H9 (cell line): ENCODE data around the gene COQ7. TPM values are rescaled to one million over a fixed set of nuclear protein-coding genes. Genes with fewer than 3 reads are reported as not detected.

Experiments
- DNase-seq: peaks from one replicate; pipeline ENCODE4 v3.0.0-alpha.2; 2017
- H2AFZ ChIP-seq: one replicate; pipeline ENCODE4 v1.6.1; 2013; ENCODE audit warnings: mild to moderate bottlenecking, low read length, control low read depth, moderate library complexity
- H2AK5ac ChIP-seq: 2 replicates; pipeline ENCODE4 v1.6.1; 2013; ENCODE audit warnings: low read length, control low read depth, mixed read lengths; ENCODE audit not compliant: insufficient read length
- H2BK120ac ChIP-seq: one replicate; pipeline ENCODE4 v1.6.1; 2013; ENCODE audit warnings: low read depth, mild to moderate bottlenecking, low read length, control low read depth, inconsistent platforms; ENCODE audit not compliant: poor library complexity, severe bottlenecking
- H2BK12ac ChIP-seq: 2 replicates; pipeline ENCODE4 v1.6.1; 2013; ENCODE audit warnings: low read length, control low read depth, mixed read lengths, low read depth; ENCODE audit not compliant: insufficient read length
- H2BK15ac ChIP-seq: 2 replicates; pipeline ENCODE4 v1.6.1; 2013; ENCODE audit warnings: low read depth, low read length, control low read depth
- H2BK20ac ChIP-seq: one replicate; pipeline ENCODE4 v1.6.1; 2013; ENCODE audit warnings: low read depth, mild to moderate bottlenecking, low read length, control low read depth, inconsistent platforms; ENCODE audit not compliant: poor library complexity, severe bottlenecking
- H2BK5ac ChIP-seq: 2 replicates; pipeline ENCODE4 v1.6.1; 2013; ENCODE audit warnings: low read length, control low read depth, mixed read lengths; ENCODE audit not compliant: insufficient read length
- H3K14ac ChIP-seq: 2 replicates; pipeline ENCODE4 v1.6.1; 2013; ENCODE audit warnings: low read length, control low read depth; ENCODE audit not compliant: insufficient read depth
- H3K18ac ChIP-seq: 2 replicates; pipeline ENCODE4 v1.6.1; 2013; ENCODE audit warnings: low read depth, mild to moderate bottlenecking, mixed read lengths, low read length, control low read depth; ENCODE audit not compliant: insufficient read length
- H3K23ac ChIP-seq: 2 replicates; pipeline ENCODE4 v1.6.1; 2013; ENCODE audit warnings: low read length, control low read depth, mixed read lengths, low read depth; ENCODE audit not compliant: insufficient read length
- H3K23me2 ChIP-seq: 2 replicates; pipeline ENCODE4 v1.6.1; 2013; ENCODE audit warnings: low read depth, mild to moderate bottlenecking, mixed read lengths, low read length, control low read depth; ENCODE audit not compliant: insufficient read length, poor library complexity, severe bottlenecking
- H3K27ac ChIP-seq: 2 replicates; pipeline ENCODE4 v1.5.1; 2013; ENCODE audit warnings: low read length, control low read depth, mixed read lengths, low read depth; ENCODE audit not compliant: insufficient read length
- H3K27me3 ChIP-seq: 2 replicates; pipeline ENCODE4 v1.6.1; 2013; ENCODE audit warnings: low read length, control low read depth, inconsistent platforms; ENCODE audit not compliant: insufficient read depth
- H3K4ac ChIP-seq: 2 replicates; pipeline ENCODE4 v1.6.1; 2013; ENCODE audit warnings: low read depth, mild to moderate bottlenecking, control low read depth, inconsistent platforms, low read length, moderate library complexity
- H3K4me1 ChIP-seq: 2 replicates; pipeline ENCODE4 v1.6.1; 2013; ENCODE audit warnings: low read length, control low read depth, inconsistent platforms; ENCODE audit not compliant: insufficient read depth
- H3K4me2 ChIP-seq: 2 replicates; pipeline ENCODE4 v1.6.1; 2013; ENCODE audit warnings: low read length, control low read depth, mixed read lengths; ENCODE audit not compliant: insufficient read length, insufficient read depth
- H3K56ac ChIP-seq: 2 replicates; pipeline ENCODE4 v1.6.1; 2013; ENCODE audit warnings: low read depth, mild to moderate bottlenecking, mixed read lengths, low read length, control low read depth; ENCODE audit not compliant: insufficient read length
- H3K79me1 ChIP-seq: 2 replicates; pipeline ENCODE4 v1.6.1; 2013; ENCODE audit warnings: low read depth, mild to moderate bottlenecking, moderate library complexity, low read length, control low read depth, inconsistent platforms; ENCODE audit not compliant: insufficient read depth, poor library complexity, severe bottlenecking
- H3K79me2 ChIP-seq: 2 replicates; pipeline ENCODE4 v1.6.1; 2013; ENCODE audit warnings: low read length, control low read depth, inconsistent platforms; ENCODE audit not compliant: insufficient read depth
- H3K9ac ChIP-seq: 2 replicates; pipeline ENCODE4 v1.6.1; 2013; ENCODE audit warnings: low read length, control low read depth, mixed read lengths; ENCODE audit not compliant: insufficient read length; ENCODE audit errors: extremely low read depth
- H3K9me3 ChIP-seq: one replicate; pipeline ENCODE4 v1.6.1; 2013; ENCODE audit warnings: low read depth, low read length, inconsistent platforms; ENCODE audit not compliant: control insufficient read depth
- H3T11ph ChIP-seq: one replicate; pipeline ENCODE4 v1.6.1; 2013; ENCODE audit warnings: mild to moderate bottlenecking, low read length, control low read depth, inconsistent platforms
- H4K20me1 ChIP-seq: one replicate; pipeline ENCODE4 v1.6.1; 2013; ENCODE audit not compliant: control insufficient read depth, insufficient read length, insufficient read depth
- H4K5ac ChIP-seq: 2 replicates; pipeline ENCODE4 v1.6.1; 2013; ENCODE audit warnings: low read depth, mild to moderate bottlenecking, mixed read lengths, low read length, control low read depth; ENCODE audit not compliant: insufficient read length
- H4K8ac ChIP-seq: replicated peaks from 2 replicates; pipeline ENCODE4 v1.6.1; 2013; ENCODE audit warnings: low read length, control low read depth, mixed read lengths, low read depth; ENCODE audit not compliant: insufficient read length
- H4K91ac ChIP-seq: 2 replicates; pipeline ENCODE4 v1.6.1; 2013; ENCODE audit warnings: low read depth, mild to moderate bottlenecking, moderate library complexity, mixed read lengths, low read length, control low read depth; ENCODE audit not compliant: insufficient read length
- H3K27ac Mint-ChIP-seq, 3 experiments: 2 replicates in 2 of 3; 3 replicates in 1 of 3; pipeline ENCODE4 v1.8.0; 2020 to 2021; ENCODE audit warnings: mixed read lengths in 3 of 3, mild to moderate bottlenecking in 1 of 3, moderate library complexity in 1 of 3
- H3K27me3 Mint-ChIP-seq: 2 replicates; pipeline ENCODE4 v1.8.0; 2021; ENCODE audit warnings: low read depth, mild to moderate bottlenecking, moderate library complexity, mixed read lengths
- H3K36me3 Mint-ChIP-seq, 3 experiments: 2 replicates in 2 of 3; 3 replicates in 1 of 3; pipeline ENCODE4 v1.8.0; 2020 to 2021; ENCODE audit warnings: low read depth in 3 of 3, mixed read lengths in 3 of 3; ENCODE audit not compliant: insufficient read depth in 1 of 3
- H3K4me1 Mint-ChIP-seq, 2 experiments: 2 replicates each; pipeline ENCODE4 v1.8.0; 2020; ENCODE audit warnings: mixed read lengths in 2 of 2
- H3K4me3 Mint-ChIP-seq, 2 experiments: 2 replicates in 1 of 2; 3 replicates in 1 of 2; pipeline ENCODE4 v1.8.0; 2020 to 2021; ENCODE audit warnings: mild to moderate bottlenecking in 2 of 2, mixed read lengths in 2 of 2, moderate library complexity in 1 of 2
- H3K9me3 Mint-ChIP-seq, 2 experiments: 2 replicates in 1 of 2; 3 replicates in 1 of 2; pipeline ENCODE4 v1.8.0; 2020; ENCODE audit warnings: mild to moderate bottlenecking in 2 of 2, mixed read lengths in 2 of 2, moderate library complexity in 1 of 2
- CTCF ChIP-seq: fragments of 200-600 bp; sonication (generic); conservative IDR thresholded peaks from 3 replicates; pipeline ENCODE4 v1.8.0; 2021; ENCODE audit warnings: antibody characterized with exemption, mild to moderate bottlenecking
- WGBS: extraction: QIAGEN DNeasy Blood & Tissue Kit; methylation state at CpG from one replicate; pipeline ENCODE4 v1.1.7; 2013; ENCODE audit warnings: missing lambda C conversion rate, low lambda C conversion rate, mixed read lengths; ENCODE audit not compliant: insufficient read length; ENCODE audit errors: extremely low coverage; 5-methylcytosine and 5-hydroxymethylcytosine counted together
- total RNA-seq: library from RNA; stranded (reverse); gene quantifications from 2 replicates; pipeline ENCODE4 v1.2.1, GENCODE V29; 2021

The COQ7 gene
- total RNA-seq, 1 experiment from 2014 or later: 29.6 TPM

- H3K4me1 ChIP-seq: no peaks in the 10 kb centered on the region
- H2AFZ ChIP-seq: no peak overlapping the region
- no peaks in the 10 kb centered on the region for H3K23me2 ChIP-seq
- H2BK15ac ChIP-seq: no peak overlapping the region
- no peak for TF ChIP-seq CTCF
- H2AK5ac ChIP-seq: no peak overlapping the region
- no peak overlapping the region for H3K4me2 ChIP-seq
- Mint-ChIP-seq H3K36me3 (peaks cover 2 to 27% (median 18%) of the 10 kb centered on the region in 3 experiments; a peak in 6 of 7 replicates), H3K27me3 (no peaks in the 10 kb centered on the region), H3K27ac (no peak overlapping the region), H3K9me3 (no peaks in the 10 kb centered on the region), H3K4me1 (no peaks in the 10 kb centered on the region), H3K4me3 (no peak overlapping the region)
- no peak overlapping the region for H3K4ac ChIP-seq
- no peak overlapping the region for H2BK12ac ChIP-seq
- no peak overlapping the region for H4K91ac ChIP-seq
- H3T11ph ChIP-seq: no peak overlapping the region
- no peaks in the 10 kb centered on the region for H3K9me3 ChIP-seq
- no peak overlapping the region for H3K18ac ChIP-seq
- H3K79me2 ChIP-seq: no peaks in the 10 kb centered on the region
- no peak overlapping the region for H2BK120ac ChIP-seq
- H3K27me3 ChIP-seq: no peaks in the 10 kb centered on the region
- no peak overlapping the region for H4K5ac ChIP-seq
- no peak overlapping the region for H2BK5ac ChIP-seq
- DNase-seq: no peak
- H4K20me1 ChIP-seq: no peaks in the 10 kb centered on the region
- no peak overlapping the region for H2BK20ac ChIP-seq
- no peaks in the 10 kb centered on the region for H3K79me1 ChIP-seq
- no peak overlapping the region for H3K9ac ChIP-seq
- H4K8ac ChIP-seq: no peak overlapping the region
- H3K56ac ChIP-seq: no peak overlapping the region
- no peak overlapping the region for H3K14ac ChIP-seq
- H3K27ac ChIP-seq: no peak overlapping the region
- WGBS: no CpG with 5 or more reads among the region's 4 CpGs
- H3K23ac ChIP-seq: no peak overlapping the region
These were observed 45.7 kb upstream of the COQ7 start for GRCh38 chr16:19021747-19022146.
